NCI-H2196 (cell line): Measurements from ENCODE around the gene IL1RAPL1.

ENCODE experiments used
- DNase-seq: peaks from one replicate; lab custom pipeline; 2025; ENCODE audit not compliant: unreplicated experiment; lab: John Stamatoyannopoulos, UW

Gene IL1RAPL1

GRCh38 chrX:29491659-29492058, 904.4 kb downstream of the IL1RAPL1 start:
- DNase-seq = no peak

GRCh38 chrX:29496636-29497180, 909.5 kb downstream of the IL1RAPL1 start:
- no peak for DNase-seq

DNA sequence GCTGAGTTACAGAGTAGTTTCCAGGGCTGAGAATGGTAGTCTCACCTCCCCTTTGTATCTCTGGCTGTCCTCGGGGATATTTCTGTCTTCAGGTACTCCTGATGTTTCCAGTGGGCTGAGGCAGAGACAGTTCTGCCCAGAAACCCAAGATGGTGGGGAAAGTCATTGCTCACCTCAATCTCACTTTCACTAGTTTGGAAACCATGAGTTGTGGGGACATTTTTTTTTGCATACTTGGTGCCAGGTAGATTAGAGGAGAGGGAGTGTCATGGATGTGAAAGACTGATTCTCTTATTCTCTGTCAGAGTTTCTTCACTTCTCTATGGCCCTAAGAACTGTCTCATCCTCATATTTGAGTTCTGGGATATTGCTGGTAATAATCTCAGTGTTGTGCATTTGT, 919.5 kb downstream of the IL1RAPL1 start:
- DNase-seq = no peak

- DNase-seq = no peak
Observed at GRCh38 chrX:29518100-29518499, 930.9 kb downstream of the IL1RAPL1 start.

DNA sequence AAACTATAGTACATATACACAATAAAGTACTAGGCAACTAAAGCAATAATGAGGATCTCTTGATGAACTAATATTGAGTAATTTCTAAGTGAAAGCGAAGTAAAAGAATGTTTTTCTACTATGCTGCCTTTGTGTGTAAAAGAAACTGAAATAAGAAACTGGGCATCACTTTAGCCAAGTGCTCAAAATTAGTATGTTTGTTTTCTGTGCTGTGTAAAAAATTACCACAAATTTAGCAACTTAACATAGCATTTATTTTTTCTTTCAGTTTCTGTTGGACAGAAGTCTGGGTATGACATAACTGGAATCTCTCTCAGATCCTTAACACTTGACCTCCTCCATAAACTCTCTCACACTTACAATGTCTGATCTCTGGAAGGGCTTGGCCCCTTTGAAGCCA, 941.0 kb downstream of the IL1RAPL1 start:
- no peak for DNase-seq

GRCh38 chrX:29530501-29530900, 943.3 kb downstream of the IL1RAPL1 start:
- DNase-seq = no peak

- no peak for DNase-seq
Observed at GRCh38 chrX:29531336-29531735, 944.1 kb downstream of the IL1RAPL1 start.

DNA sequence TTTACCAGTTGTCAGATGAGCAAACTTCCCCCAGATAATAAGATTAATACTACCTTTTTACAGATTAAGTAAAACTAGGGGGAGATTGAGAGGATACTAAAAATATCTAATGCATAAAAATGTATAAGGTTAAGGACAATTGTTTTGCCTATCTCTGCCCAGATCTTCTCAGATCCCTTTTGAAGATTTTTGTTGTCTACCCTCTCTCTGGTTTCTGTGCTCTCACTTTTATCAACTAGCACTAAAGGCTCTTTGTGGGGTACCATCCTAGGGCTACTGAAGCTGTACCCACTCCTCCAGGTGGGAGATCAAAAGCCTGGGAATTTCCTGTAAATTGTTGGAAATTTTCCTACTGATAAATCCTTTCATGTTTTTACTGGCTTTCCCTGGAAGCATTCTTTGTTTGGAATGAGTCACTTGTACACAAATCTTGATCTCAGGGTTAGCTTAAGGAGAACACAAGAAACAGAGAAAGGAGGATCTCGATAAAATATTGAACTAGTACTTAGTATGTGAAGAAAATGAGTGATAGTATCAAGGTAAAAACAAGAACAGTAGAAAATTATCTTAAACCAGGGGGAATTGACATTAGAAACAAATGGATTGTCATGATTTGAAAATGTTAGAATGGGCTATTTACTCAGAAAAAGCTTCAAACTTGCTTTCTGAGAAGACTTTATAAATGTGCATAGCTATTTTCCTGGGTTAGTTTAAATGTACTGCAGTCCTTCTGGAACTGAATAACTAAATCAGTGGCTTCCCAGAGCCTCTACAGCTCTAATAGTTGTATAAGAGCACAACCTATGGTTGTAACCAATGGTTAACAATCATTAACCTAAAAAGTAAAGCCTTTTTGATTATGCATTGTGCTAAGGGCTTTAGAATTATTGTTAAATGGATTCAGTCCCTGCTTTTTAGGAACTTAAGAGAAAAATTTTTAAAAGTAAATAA, 948.2 kb downstream of the IL1RAPL1 start:
- no peak for DNase-seq

DNA sequence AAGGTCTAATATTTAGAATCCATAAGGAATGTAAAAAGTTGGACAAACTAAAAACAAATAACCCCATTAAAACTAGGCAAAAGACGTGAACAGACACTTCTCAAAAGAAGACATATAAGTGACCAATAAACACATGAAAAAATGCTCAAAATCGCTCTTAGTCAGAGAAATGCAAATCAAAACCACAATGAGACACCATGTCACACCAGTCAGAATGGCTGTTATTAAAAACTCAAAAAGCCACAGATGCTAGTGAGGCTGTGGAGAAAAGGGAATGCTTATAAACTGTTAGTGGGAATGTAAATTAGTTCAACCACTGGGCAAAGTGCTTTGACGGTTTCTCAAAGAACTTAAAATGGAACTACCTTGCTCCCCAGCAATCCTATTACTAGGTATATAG, 953.8 kb downstream of the IL1RAPL1 start:
- DNase-seq = no peak

- no peak for DNase-seq
Observed at GRCh38 chrX:29542152-29542551, 954.9 kb downstream of the IL1RAPL1 start.

DNA sequence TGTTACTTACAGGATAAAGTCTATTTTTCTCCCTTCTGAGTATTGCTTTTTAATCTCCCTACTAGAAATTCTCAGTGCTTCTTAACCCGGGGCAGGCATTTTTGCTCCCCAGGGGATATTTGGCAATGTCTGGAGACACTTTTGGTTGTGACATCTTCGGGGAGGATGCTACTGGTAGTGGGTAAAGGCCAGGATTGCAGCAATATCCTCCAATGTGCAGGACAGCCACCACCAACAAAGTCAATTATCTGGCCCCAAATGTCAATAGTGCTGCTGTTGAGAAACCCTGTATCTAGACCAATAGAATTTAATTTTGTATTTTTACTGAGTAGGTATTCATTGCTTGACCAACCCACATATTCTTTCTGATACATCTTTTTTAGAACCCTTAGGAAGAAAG, 958.6 kb downstream of the IL1RAPL1 start:
- no peak for DNase-seq

- DNase-seq = no peak
Observed at GRCh38 chrX:29547877-29548276, 960.6 kb downstream of the IL1RAPL1 start.

GRCh38 chrX:29553542-29553941, 966.3 kb downstream of the IL1RAPL1 start:
- DNase-seq = no peak

- DNase-seq = no peak
Observed at GRCh38 chrX:29555465-29556091, 968.3 kb downstream of the IL1RAPL1 start.

- no peak for DNase-seq
Observed at GRCh38 chrX:29560065-29560464, 972.8 kb downstream of the IL1RAPL1 start.

GRCh38 chrX:29561417-29561816, 974.2 kb downstream of the IL1RAPL1 start:
- DNase-seq = no peak

DNA sequence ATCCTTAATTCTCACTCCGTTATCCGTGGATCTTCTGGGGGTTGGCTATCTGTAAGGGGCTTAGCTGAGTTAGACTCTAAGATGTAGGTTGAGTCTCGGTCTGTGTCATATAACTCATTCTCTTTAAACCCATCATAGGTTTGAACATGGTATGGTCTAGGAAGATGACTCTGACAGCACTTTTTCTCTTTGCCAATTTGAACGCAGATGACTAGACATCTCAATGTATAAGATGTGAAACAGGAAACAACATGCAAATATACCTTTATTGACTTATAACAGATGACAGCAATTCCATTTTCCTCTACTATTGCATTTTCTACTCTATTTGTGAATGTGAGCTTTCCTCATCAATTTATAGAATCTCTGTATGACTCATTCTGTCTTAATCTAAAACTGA, 993.3 kb downstream of the IL1RAPL1 start:
- no peak for DNase-seq

DNA sequence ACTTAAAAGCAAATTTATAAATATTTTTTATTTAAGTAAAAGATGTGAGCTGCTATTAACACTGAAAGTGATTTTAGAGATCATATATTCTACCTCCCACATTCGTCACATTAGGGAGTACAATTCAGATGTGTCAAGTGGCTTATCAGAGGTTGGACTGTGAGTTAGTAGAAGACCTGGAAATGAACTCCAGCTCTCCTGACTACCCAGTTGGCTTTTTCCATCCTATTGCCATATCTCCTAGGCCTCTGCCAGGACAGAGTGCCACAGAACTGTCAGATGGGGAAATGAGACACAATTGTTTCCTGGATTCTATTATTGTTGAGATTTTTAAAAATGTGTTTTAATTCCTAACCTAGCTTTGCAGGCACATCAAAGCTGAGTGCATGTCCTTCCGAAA, 994.0 kb downstream of the IL1RAPL1 start:
- no peak for DNase-seq

DNA sequence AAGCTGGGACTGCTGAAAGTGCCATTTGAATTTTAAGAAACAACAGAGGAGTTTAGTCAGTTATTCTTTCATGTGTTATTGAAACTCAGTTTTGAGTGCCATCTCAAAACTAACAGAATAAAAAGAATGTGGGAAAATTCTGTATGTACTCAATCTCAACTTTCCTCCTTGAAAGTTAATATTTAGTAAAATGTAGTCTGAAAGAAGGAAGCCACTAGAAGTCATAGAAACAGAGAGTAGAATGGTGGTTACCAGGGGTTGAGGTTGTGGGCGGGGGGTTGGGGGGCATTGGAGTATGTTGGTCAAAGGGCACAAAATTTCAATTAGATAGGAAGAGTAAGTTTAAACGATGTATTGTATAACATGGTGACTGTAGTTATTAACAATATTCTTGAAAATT, 999.9 kb downstream of the IL1RAPL1 start:
- no peak for DNase-seq

DNA sequence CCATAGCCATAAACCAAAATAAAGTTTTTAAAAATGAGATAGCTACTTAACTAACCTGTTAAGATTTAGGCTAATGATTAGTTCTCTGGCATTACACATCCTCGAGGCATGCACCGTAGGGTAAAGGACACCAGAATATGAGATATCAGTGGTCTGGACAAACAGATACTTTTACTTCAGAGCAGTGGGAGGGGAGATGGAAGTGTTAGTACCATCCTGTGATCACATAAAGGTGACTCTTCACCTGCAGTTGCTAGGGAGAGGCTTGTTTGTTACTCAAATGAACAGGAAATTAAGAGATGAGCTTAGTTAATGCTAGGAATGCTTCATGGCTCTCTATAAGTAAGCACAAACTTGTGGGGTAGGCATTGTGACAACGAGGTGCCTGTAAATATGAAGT, 1003.7 kb downstream of the IL1RAPL1 start:
- DNase-seq = no peak

GRCh38 chrX:29604381-29604780, 1017.1 kb downstream of the IL1RAPL1 start:
- DNase-seq = no peak

- no peak for DNase-seq
Observed at GRCh38 chrX:29617276-29617675, 1030.0 kb downstream of the IL1RAPL1 start.
